ENCODE results near the gene UBAC1. TPM values are rescaled to one million over a fixed set of nuclear protein-coding genes. Genes with fewer than 3 reads are reported as not detected.
A peak's percentile ranks its signal among the peaks of the same experiment; 100 is the strongest.

Gene UBAC1
- total and polyA plus RNA-seq, 9 of the 15 experiments (the other 6 are each of a cell fraction or from before 2014, with no cell fraction given) = 94.0 to 399 (median 228) TPM

DNA sequence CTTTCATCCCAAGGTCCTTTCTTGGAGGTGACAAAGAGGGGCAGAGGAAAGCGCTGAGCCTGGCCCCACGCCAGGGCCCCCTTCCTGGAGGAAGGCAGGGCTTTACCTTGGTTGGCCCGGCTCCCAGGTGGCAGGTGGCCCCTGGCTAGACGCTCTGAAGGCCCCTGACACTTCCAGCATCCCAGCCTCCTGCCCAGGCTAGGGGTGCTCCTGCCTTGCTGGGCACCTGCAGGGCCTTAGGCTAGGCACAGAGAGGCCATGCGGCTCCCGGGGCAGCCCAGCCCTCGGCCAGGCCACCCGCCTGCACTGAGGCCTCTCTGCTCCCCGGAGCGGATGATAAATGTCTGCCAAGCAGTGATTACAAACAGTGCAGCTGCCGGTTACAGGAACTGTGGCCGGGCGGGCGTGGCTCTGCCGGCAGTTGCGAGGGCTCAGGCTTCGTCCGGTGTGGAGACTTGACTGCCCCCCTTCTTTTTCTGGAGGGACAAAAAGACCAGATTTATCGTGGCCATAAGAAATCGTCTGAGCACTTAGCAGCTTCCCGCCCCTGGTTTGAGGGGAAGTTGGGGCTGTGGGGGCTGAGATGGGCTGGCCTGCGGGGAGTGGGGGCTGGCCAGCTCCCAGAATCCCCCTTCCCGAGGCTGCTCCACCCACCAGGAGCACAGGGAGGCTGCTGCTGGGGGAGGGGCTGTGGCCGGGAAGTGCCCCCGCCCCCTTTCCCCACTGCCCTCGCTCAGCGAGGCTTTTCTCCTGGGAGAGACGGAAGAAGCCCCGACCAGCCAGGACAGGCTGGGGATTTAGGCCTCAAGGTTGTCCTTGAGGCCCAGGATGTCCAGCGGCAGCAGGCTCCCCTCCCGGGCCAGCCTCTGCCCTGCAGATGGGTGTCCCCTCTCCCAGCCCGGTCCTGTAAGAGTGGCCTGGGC, 31.6 kb upstream of the UBAC1 start (continued):
- no peak for TF ChIP-seq ZNF699 (CRISPR knock-in tag; IDR thresholded peaks at IDR 0.05; ENCODE audit: insufficient replicate concordance)
- TF ChIP-seq, protein P1, sequence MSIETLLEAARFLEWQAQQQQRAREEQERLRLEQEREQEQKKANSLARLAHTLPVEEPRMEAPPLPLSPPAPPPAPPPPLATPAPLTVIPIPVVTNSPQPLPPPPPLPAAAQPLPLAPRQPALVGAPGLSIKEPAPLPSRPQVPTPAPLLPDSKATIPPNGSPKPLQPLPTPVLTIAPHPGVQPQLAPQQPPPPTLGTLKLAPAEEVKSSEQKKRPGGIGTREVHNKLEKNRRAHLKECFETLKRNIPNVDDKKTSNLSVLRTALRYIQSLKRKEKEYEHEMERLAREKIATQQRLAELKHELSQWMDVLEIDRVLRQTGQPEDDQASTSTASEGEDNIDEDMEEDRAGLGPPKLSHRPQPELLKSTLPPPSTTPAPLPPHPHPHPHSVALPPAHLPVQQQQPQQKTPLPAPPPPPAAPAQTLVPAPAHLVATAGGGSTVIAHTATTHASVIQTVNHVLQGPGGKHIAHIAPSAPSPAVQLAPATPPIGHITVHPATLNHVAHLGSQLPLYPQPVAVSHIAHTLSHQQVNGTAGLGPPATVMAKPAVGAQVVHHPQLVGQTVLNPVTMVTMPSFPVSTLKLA (conservative IDR thresholded peaks at IDR 0.05) = peak in 1 of 2 experiments; percentile 63; a peak in 2 of 4 replicates
- TF ChIP-seq, protein P2, sequence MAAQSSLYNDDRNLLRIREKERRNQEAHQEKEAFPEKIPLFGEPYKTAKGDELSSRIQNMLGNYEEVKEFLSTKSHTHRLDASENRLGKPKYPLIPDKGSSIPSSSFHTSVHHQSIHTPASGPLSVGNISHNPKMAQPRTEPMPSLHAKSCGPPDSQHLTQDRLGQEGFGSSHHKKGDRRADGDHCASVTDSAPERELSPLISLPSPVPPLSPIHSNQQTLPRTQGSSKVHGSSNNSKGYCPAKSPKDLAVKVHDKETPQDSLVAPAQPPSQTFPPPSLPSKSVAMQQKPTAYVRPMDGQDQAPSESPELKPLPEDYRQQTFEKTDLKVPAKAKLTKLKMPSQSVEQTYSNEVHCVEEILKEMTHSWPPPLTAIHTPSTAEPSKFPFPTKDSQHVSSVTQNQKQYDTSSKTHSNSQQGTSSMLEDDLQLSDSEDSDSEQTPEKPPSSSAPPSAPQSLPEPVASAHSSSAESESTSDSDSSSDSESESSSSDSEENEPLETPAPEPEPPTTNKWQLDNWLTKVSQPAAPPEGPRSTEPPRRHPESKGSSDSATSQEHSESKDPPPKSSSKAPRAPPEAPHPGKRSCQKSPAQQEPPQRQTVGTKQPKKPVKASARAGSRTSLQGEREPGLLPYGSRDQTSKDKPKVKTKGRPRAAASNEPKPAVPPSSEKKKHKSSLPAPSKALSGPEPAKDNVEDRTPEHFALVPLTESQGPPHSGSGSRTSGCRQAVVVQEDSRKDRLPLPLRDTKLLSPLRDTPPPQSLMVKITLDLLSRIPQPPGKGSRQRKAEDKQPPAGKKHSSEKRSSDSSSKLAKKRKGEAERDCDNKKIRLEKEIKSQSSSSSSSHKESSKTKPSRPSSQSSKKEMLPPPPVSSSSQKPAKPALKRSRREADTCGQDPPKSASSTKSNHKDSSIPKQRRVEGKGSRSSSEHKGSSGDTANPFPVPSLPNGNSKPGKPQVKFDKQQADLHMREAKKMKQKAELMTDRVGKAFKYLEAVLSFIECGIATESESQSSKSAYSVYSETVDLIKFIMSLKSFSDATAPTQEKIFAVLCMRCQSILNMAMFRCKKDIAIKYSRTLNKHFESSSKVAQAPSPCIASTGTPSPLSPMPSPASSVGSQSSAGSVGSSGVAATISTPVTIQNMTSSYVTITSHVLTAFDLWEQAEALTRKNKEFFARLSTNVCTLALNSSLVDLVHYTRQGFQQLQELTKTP (IDR thresholded peaks at IDR 0.05; ENCODE audit: low read depth in 1 of 2, partially characterized antibody in 2 of 2) = no peak
- TF ChIP-seq HDAC2 (IDR thresholded peaks at IDR 0.05) = peak; percentile 94
- TF ChIP-seq, protein P3, sequence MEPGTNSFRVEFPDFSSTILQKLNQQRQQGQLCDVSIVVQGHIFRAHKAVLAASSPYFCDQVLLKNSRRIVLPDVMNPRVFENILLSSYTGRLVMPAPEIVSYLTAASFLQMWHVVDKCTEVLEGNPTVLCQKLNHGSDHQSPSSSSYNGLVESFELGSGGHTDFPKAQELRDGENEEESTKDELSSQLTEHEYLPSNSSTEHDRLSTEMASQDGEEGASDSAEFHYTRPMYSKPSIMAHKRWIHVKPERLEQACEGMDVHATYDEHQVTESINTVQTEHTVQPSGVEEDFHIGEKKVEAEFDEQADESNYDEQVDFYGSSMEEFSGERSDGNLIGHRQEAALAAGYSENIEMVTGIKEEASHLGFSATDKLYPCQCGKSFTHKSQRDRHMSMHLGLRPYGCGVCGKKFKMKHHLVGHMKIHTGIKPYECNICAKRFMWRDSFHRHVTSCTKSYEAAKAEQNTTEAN (CRISPR knock-in tag; IDR thresholded peaks at IDR 0.05) = no peak; the same call in 1 of the 2 replicates
- TF ChIP-seq, protein P4, sequence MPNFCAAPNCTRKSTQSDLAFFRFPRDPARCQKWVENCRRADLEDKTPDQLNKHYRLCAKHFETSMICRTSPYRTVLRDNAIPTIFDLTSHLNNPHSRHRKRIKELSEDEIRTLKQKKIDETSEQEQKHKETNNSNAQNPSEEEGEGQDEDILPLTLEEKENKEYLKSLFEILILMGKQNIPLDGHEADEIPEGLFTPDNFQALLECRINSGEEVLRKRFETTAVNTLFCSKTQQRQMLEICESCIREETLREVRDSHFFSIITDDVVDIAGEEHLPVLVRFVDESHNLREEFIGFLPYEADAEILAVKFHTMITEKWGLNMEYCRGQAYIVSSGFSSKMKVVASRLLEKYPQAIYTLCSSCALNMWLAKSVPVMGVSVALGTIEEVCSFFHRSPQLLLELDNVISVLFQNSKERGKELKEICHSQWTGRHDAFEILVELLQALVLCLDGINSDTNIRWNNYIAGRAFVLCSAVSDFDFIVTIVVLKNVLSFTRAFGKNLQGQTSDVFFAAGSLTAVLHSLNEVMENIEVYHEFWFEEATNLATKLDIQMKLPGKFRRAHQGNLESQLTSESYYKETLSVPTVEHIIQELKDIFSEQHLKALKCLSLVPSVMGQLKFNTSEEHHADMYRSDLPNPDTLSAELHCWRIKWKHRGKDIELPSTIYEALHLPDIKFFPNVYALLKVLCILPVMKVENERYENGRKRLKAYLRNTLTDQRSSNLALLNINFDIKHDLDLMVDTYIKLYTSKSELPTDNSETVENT (CRISPR knock-in tag; IDR thresholded peaks at IDR 0.05) = no peak
- no peak; the same call in 1 of the 2 replicates for TF ChIP-seq PTBP1 (IDR thresholded peaks at IDR 0.05; ENCODE audit: low read depth, low read length)
- TF ChIP-seq, protein P5, sequence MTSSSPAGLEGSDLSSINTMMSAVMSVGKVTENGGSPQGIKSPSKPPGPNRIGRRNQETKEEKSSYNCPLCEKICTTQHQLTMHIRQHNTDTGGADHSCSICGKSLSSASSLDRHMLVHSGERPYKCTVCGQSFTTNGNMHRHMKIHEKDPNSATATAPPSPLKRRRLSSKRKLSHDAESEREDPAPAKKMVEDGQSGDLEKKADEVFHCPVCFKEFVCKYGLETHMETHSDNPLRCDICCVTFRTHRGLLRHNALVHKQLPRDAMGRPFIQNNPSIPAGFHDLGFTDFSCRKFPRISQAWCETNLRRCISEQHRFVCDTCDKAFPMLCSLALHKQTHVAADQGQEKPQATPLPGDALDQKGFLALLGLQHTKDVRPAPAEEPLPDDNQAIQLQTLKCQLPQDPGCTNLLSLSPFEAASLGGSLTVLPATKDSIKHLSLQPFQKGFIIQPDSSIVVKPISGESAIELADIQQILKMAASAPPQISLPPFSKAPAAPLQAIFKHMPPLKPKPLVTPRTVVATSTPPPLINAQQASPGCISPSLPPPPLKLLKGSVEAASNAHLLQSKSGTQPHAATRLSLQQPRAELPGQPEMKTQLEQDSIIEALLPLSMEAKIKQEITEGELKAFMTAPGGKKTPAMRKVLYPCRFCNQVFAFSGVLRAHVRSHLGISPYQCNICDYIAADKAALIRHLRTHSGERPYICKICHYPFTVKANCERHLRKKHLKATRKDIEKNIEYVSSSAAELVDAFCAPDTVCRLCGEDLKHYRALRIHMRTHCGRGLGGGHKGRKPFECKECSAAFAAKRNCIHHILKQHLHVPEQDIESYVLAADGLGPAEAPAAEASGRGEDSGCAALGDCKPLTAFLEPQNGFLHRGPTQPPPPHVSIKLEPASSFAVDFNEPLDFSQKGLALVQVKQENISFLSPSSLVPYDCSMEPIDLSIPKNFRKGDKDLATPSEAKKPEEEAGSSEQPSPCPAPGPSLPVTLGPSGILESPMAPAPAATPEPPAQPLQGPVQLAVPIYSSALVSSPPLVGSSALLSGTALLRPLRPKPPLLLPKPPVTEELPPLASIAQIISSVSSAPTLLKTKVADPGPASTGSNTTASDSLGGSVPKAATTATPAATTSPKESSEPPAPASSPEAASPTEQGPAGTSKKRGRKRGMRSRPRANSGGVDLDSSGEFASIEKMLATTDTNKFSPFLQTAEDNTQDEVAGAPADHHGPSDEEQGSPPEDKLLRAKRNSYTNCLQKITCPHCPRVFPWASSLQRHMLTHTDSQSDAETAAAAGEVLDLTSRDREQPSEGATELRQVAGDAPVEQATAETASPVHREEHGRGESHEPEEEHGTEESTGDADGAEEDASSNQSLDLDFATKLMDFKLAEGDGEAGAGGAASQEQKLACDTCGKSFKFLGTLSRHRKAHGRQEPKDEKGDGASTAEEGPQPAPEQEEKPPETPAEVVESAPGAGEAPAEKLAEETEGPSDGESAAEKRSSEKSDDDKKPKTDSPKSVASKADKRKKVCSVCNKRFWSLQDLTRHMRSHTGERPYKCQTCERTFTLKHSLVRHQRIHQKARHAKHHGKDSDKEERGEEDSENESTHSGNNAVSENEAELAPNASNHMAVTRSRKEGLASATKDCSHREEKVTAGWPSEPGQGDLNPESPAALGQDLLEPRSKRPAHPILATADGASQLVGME (CRISPR knock-in tag; IDR thresholded peaks at IDR 0.05) = peak; percentile 56; the same call in 1 of the 2 replicates
- peak; percentile 43 for TF ChIP-seq TAF1 (IDR thresholded peaks at IDR 0.05; ENCODE audit: control insufficient read depth, extremely low read depth, insufficient read depth, low read length, severe bottlenecking)
